Measurements from ENCODE around the gene MBD2.
"Not testable (repeated sequence)": the region's sequence is repeated elsewhere in the genome, so short reads cannot be mapped to it uniquely, and the experiment has no call there.

The MBD2 gene, protein sequence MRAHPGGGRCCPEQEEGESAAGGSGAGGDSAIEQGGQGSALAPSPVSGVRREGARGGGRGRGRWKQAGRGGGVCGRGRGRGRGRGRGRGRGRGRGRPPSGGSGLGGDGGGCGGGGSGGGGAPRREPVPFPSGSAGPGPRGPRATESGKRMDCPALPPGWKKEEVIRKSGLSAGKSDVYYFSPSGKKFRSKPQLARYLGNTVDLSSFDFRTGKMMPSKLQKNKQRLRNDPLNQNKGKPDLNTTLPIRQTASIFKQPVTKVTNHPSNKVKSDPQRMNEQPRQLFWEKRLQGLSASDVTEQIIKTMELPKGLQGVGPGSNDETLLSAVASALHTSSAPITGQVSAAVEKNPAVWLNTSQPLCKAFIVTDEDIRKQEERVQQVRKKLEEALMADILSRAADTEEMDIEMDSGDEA

DNA sequence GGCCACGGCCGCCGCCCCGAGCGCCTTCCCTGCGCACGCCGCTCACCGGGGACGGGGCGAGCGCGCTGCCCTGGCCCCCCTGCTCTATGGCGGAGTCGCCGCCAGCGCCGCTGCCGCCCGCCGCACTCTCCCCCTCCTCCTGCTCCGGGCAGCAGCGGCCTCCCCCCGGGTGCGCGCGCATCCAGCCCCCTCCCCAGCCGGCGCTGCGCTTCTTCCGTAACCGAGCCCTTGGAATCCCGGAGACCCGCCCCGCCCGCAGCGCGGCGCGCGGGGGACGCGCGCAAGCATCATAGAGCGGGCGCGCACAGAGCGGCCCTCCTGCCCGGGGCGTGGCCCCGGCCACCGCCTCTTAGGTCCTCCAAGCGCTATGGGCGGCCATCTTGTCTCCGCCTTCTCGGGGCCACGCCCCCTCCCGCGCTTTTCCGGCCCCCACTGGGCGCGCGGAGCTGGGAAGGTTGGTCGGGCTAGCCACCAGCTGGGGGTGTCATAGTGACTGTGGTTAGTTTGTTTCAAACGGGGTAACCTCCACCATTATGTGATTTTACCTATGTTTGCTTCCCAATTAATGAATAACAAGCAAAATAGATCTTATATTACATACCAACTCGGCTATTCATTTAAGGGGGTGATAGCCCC lies at the start of gene MBD2:
MBD2 (minus strand) TSS at position 291 of the 636 bp plus-strand sequence; CDS start at position 181, 110 bp downstream.
- Histone ChIP-seq H3K9ac (ENCODE audit: low read depth, low read length) (no peak within 1 kb of the TSS), H3K36me3 (ENCODE audit: control insufficient read depth, insufficient read depth, low read length) (no peaks in the 10 kb centered on the region), H3K27me3 (ENCODE audit: control insufficient read depth, insufficient read depth, low read length) (no peaks in the 10 kb centered on the region), H3K9me3 (ENCODE audit: control insufficient read depth, insufficient read depth, low read length) (no peaks in the 10 kb centered on the region), H3K4me1 (ENCODE audit: control insufficient read depth, insufficient read depth, low read length) (peaks cover 11% of the 10 kb centered on the region), H3K4me3 (ENCODE audit: low read depth, low read length) (peak within 1 kb of the TSS; percentile 76)

DNA sequence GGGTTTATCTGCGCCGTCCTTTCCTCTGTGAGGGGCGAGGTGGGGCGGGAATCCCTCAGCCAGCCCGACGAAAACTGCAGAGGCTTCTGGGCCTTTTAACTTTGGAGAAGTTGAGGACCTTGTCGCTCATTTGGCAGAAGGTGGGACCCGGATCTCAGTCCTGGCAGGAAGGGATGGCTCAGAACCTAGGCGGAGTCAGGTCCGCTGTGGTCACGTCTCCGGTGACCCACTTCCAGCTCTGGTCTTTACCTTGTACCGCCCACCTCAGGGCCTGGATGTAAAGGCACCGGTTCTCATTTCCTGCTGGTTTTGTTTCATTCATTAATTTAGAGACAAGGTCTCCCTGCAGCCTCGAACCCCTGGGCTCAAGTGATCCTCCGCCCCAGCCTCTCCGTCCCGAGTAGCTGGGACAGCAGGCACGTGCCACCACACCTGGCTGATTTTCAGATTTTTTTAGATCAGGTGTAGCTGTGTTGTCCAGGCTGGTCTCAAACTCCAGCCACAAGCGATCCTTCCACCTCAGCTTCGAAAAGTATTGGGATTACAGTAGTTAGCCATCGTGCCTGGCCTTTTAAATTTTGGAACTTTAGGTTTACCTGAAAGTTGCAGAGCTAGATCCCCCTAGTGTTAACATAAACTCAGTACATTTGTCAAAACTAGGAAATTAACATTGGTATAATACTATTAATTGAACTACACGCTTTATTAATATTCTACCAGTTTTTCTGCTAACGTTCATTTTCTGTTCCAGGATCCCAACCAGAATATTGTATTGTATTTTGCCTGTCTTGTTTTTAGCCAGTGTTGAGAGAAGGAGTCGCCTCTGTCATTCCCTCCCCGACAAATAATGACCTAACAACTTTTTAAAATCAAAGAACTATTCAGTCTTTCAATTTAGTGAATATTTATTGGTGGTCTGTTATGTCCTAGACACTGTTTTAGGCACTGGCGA lies 45.7 kb upstream of the MBD2 start:
- Histone ChIP-seq H3K9ac (ENCODE audit: low read depth, low read length) (peak overlapping the region; percentile 74), H3K9me3 (ENCODE audit: control insufficient read depth, insufficient read depth, low read length) (no peaks in the 10 kb centered on the region), H3K4me3 (ENCODE audit: low read depth, low read length) (peak overlapping the region; percentile 81), H3K4me1 (ENCODE audit: control insufficient read depth, insufficient read depth, low read length) (peaks cover 4% of the 10 kb centered on the region), H3K36me3 (ENCODE audit: control insufficient read depth, insufficient read depth, low read length) (no peaks in the 10 kb centered on the region), H3K27me3 (ENCODE audit: control insufficient read depth, insufficient read depth, low read length) (no peaks in the 10 kb centered on the region)

DNA sequence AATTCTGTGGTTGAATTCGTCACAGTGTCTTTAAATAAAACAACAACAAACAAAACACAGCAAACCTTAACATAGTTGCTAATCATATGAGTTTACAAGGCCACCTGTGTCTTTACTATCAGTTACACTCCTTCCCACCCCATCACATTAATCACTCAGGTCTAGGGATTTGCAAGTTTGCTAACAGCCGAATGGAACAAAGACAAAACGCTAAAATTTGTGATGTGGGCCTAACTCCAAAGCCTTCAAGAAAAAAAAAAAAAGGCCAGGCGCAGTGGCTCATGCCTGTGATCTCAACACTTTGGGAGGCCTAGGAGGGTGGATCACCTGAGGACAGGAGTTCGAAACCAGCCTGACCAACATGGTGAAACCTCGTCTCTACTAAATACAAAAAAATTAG lies 44.3 kb upstream of the MBD2 start:
- Histone ChIP-seq H3K9ac (ENCODE audit: low read depth, low read length) (peak overlapping the region; percentile 74), H3K4me1 (ENCODE audit: control insufficient read depth, insufficient read depth, low read length) (peaks cover 4% of the 10 kb centered on the region), H3K4me3 (ENCODE audit: low read depth, low read length) (peak overlapping the region; percentile 81)

DNA sequence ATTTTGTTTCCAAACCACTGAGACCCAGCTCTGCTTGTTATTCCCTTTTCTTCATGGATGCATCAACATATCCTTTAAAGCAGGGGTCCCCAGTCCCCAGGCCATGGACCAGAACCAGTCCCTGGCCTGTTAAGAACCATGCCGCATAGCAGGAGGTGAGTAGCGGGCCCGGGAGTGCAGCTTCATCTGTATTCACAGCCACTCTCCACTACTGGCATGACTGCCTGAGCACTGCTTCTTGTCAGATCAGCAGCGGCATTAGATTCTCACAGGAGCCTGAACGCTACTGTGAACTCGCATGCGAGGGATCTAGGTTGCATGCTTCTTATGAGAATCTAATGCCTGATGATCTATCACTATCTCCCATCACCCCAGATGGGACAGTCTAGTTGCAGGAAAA lies 43.2 kb upstream of the MBD2 start:
- H3K27me3 ChIP-seq (ENCODE audit: control insufficient read depth, insufficient read depth, low read length): no peaks in the 10 kb centered on the region
- no peaks in the 10 kb centered on the region for H3K36me3 ChIP-seq (ENCODE audit: control insufficient read depth, insufficient read depth, low read length)
- H3K4me3 ChIP-seq (ENCODE audit: low read depth, low read length): no peak overlapping the region
- no peak overlapping the region for H3K9ac ChIP-seq (ENCODE audit: low read depth, low read length)
- no peaks in the 10 kb centered on the region for H3K9me3 ChIP-seq (ENCODE audit: control insufficient read depth, insufficient read depth, low read length)
- H3K4me1 ChIP-seq (ENCODE audit: control insufficient read depth, insufficient read depth, low read length): peaks cover 4% of the 10 kb centered on the region

More for the DNA sequence above, 44.3 kb upstream of the MBD2 start:
- Histone ChIP-seq H3K27me3 (ENCODE audit: control insufficient read depth, insufficient read depth, low read length) (no peaks in the 10 kb centered on the region), H3K36me3 (ENCODE audit: control insufficient read depth, insufficient read depth, low read length) (no peaks in the 10 kb centered on the region), H3K9me3 (ENCODE audit: control insufficient read depth, insufficient read depth, low read length) (no peaks in the 10 kb centered on the region)

DNA sequence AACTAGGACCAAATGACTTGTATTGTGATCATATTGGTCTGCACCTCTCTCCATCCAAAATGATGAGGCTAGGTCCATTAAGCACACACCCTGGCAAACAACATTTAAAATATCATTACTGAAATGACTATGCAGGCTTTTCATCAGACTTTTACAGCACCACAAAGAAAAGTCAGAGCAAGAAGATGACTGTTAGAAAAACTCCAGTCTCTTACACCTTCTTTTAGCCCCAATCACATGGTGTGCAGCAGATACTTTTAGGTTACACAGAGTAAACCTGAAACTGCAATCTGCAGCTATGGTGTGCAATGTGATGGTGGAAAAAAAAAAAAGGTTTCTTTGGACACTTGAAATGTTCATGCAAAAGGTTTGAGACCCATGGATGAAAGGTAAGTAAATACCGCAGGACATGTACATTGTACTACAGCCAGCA lies 39.5 kb upstream of the MBD2 start:
- Histone ChIP-seq H3K4me1 (ENCODE audit: control insufficient read depth, insufficient read depth, low read length) (no peaks in the 10 kb centered on the region), H3K9me3 (ENCODE audit: control insufficient read depth, insufficient read depth, low read length) (no peaks in the 10 kb centered on the region), H3K9ac (ENCODE audit: low read depth, low read length) (no peak overlapping the region), H3K4me3 (ENCODE audit: low read depth, low read length) (no peak overlapping the region), H3K36me3 (ENCODE audit: control insufficient read depth, insufficient read depth, low read length) (no peaks in the 10 kb centered on the region), H3K27me3 (ENCODE audit: control insufficient read depth, insufficient read depth, low read length) (no peaks in the 10 kb centered on the region)

DNA sequence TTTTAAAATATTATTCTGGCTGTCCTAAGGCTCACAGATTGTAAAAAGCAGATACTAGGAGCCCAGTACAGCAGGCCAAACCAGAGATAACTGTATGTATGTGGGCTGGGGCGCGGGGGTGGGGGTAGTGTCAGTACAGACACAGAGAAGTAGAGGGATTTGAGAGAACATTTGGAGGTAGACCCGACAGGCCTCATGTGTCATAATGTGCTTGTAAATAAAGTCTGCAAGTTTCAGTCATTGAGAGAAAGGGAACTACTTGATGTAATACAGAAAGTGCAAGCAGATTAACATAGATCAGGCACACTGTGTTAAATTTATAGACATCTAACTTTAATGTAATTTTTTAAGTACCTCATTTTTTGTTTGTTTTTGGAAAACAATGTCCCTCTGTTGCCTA lies 37.4 kb upstream of the MBD2 start:
- Histone ChIP-seq H3K4me1 (ENCODE audit: control insufficient read depth, insufficient read depth, low read length) (peaks cover 8% of the 10 kb centered on the region), H3K9ac (ENCODE audit: low read depth, low read length) (no peak overlapping the region), H3K4me3 (ENCODE audit: low read depth, low read length) (no peak overlapping the region), H3K9me3 (ENCODE audit: control insufficient read depth, insufficient read depth, low read length) (no peaks in the 10 kb centered on the region), H3K36me3 (ENCODE audit: control insufficient read depth, insufficient read depth, low read length) (no peaks in the 10 kb centered on the region), H3K27me3 (ENCODE audit: control insufficient read depth, insufficient read depth, low read length) (no peaks in the 10 kb centered on the region)

DNA sequence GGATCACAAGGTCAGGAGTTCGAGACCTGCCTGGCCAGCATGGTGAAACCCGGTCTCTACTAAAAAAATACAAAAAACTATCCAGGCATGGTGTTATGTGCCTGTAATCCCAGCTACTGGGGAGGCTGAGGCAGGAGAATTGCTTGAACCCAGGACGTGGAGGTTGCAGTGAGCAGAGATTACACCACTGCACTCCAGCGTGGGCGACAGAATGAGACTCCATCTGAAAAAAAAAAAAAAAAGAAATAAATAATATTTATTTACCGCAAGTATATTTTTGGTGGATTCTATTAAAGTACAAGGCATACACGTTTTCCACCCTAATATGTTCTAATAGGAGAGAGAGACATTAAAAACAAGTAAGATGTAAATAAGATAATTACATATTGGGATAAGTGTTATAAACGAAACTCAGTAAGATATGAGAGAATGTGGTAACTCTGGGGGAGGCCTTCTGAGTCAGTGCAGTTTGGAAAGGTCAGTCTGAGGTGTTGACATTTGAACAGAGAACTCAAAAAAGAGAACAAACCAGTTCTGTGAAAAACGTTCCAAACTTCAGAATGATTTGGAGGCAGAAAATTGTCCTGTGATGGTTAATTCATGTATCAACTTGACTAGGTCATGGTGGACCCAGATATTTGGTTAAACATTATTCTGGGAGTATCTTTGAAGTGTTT lies 36.1 kb upstream of the MBD2 start:
- Histone ChIP-seq H3K4me1 (ENCODE audit: control insufficient read depth, insufficient read depth, low read length) (peaks cover 11% of the 10 kb centered on the region), H3K36me3 (ENCODE audit: control insufficient read depth, insufficient read depth, low read length) (no peaks in the 10 kb centered on the region), H3K9ac (ENCODE audit: low read depth, low read length) (no peak overlapping the region), H3K27me3 (ENCODE audit: control insufficient read depth, insufficient read depth, low read length) (no peaks in the 10 kb centered on the region), H3K9me3 (ENCODE audit: control insufficient read depth, insufficient read depth, low read length) (no peaks in the 10 kb centered on the region), H3K4me3 (ENCODE audit: low read depth, low read length) (no peak overlapping the region)

DNA sequence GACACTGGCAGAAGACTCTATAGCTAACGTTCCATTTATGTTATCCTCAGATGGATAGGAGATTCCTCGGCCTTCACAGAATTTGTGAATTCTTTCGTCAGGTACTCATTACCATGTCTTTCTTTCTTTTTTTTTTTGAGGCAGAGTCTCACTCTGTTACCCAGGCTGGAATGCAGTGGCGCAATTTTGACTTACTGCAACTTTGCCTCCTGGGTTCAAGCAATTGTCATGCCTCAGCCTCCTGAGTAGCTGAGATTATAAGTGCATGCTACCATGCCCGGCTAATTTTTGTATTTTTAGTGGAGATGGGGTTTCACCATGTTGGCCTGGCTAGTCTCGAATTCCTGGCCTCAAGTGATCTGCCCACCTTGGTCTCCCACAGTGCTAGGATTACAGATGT lies 33.3 kb upstream of the MBD2 start:
- H3K9me3 ChIP-seq (ENCODE audit: control insufficient read depth, insufficient read depth, low read length); H3K27me3 ChIP-seq (ENCODE audit: control insufficient read depth, insufficient read depth, low read length); H3K36me3 ChIP-seq (ENCODE audit: control insufficient read depth, insufficient read depth, low read length); H3K4me3 ChIP-seq (ENCODE audit: low read depth, low read length); H3K9ac ChIP-seq (ENCODE audit: low read depth, low read length): not testable (repeated sequence)
- peaks cover 18% of the 10 kb centered on the region for H3K4me1 ChIP-seq (ENCODE audit: control insufficient read depth, insufficient read depth, low read length)

DNA sequence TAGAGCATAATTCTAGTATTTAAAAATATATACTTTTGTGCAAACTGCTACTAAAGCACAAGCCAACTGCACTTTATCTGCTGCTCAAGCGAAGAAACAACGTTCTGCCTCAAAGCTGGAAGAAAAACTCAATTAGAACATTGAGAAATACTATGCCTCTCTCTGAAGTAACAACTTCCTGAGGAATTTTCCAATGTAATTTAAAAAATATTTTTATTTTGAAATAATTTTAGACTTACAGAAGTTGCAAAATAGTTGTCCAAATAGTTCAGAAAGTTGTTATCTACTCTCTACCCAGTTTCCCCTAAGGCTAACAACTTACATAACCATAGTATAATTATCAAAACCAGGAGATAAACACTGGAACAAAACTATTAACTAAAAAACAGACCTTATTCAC lies 32.5 kb upstream of the MBD2 start:
- Histone ChIP-seq H3K9me3 (ENCODE audit: control insufficient read depth, insufficient read depth, low read length) (no peaks in the 10 kb centered on the region), H3K27me3 (ENCODE audit: control insufficient read depth, insufficient read depth, low read length) (no peaks in the 10 kb centered on the region), H3K4me3 (ENCODE audit: low read depth, low read length) (no peak overlapping the region), H3K36me3 (ENCODE audit: control insufficient read depth, insufficient read depth, low read length) (no peaks in the 10 kb centered on the region), H3K9ac (ENCODE audit: low read depth, low read length) (no peak overlapping the region), H3K4me1 (ENCODE audit: control insufficient read depth, insufficient read depth, low read length) (peaks cover 18% of the 10 kb centered on the region)

DNA sequence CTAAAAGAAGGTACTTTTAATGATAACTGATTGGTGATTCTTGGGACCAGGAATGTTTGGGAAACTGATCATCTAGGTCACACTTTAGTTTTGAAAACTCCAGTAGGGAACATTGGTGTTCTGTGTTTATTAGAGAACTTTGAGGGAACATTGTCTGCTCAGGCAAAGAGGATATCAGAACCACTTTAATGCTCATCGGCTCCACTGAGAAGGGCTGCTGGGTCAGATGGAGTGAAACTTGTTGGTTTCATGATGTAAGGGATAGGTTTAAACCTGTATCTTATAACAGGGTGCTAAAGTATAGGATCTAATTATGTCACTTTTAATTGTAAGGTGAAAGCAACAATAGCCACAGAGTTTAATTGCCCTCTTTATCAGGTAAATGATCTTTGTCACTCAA lies 30.7 kb upstream of the MBD2 start:
- no peaks in the 10 kb centered on the region for H3K36me3 ChIP-seq (ENCODE audit: control insufficient read depth, insufficient read depth, low read length)
- H3K4me3 ChIP-seq (ENCODE audit: low read depth, low read length): no peak overlapping the region
- H3K9me3 ChIP-seq (ENCODE audit: control insufficient read depth, insufficient read depth, low read length): no peaks in the 10 kb centered on the region
- no peaks in the 10 kb centered on the region for H3K27me3 ChIP-seq (ENCODE audit: control insufficient read depth, insufficient read depth, low read length)
- no peak overlapping the region for H3K9ac ChIP-seq (ENCODE audit: low read depth, low read length)
- H3K4me1 ChIP-seq (ENCODE audit: control insufficient read depth, insufficient read depth, low read length): peaks cover 18% of the 10 kb centered on the region

DNA sequence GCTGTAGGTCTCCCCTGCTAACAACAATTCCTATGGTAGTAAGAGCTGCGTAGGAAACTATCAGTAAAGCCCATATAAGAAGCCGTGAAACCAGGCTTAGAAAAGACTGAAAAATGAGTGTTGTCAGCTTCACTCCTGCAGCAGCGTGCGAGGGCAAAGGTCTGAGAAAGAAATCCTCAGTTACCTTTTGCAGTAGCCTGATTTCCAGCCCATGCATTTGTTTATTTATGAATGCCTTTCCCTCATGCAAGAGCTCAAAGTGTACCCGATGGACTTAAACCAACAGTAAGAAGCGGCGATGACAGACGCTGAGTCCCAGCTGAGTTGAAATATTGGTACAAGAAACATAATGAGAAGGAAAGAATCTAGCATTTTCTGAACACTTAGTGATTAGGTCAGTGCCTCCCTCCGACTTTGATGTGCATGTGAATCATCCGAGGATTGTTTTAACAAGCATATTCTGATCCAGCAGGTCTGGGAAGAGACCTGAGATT lies 29.8 kb upstream of the MBD2 start:
- H3K9ac ChIP-seq (ENCODE audit: low read depth, low read length): no peak overlapping the region
- no peaks in the 10 kb centered on the region for H3K27me3 ChIP-seq (ENCODE audit: control insufficient read depth, insufficient read depth, low read length)
- peaks cover 18% of the 10 kb centered on the region for H3K4me1 ChIP-seq (ENCODE audit: control insufficient read depth, insufficient read depth, low read length)
- no peaks in the 10 kb centered on the region for H3K36me3 ChIP-seq (ENCODE audit: control insufficient read depth, insufficient read depth, low read length)
- H3K4me3 ChIP-seq (ENCODE audit: low read depth, low read length): no peak overlapping the region
- H3K9me3 ChIP-seq (ENCODE audit: control insufficient read depth, insufficient read depth, low read length): no peaks in the 10 kb centered on the region

Measured in iPS-15b (cell line).